ENCODE results near the gene PCIF1.

- TF ChIP-seq CTCF (conservative IDR thresholded peaks at IDR 0.05; ENCODE audit: low read depth, low read length) (no peak), EZH2 (IDR thresholded peaks at IDR 0.05; ENCODE audit: low read length, unreplicated experiment) (no peak), EZH2phosphoT487 (IDR thresholded peaks at IDR 0.05; ENCODE audit: borderline replicate concordance, low read length) (no peak)
Measured at GRCh38 chr20:45981261-45981660, 46.8 kb downstream of the PCIF1 start.

Data from PC-3 (cell line).